H1 (cell line): ENCODE data around the gene HABP4.

Experiments used
- BRCA1 ChIP-seq: IDR thresholded peaks from 2 replicates; pipeline ENCODE4 v1.6.1; 2012; ENCODE audit warnings: low read depth, low read length, improper control_type of control experiment
- CTCF ChIP-seq, 3 experiments: IDR thresholded peaks; 1 replicate in 2 of 3; 2 replicates in 1 of 3; pipeline versions ENCODE4 v1.5.1 to v1.6.1; 2011; ENCODE audit warnings: low read length in 3 of 3, mild to moderate bottlenecking in 3 of 3, inconsistent platforms in 2 of 3, low read depth in 1 of 3, moderate library complexity in 1 of 3; ENCODE audit not compliant: insufficient read depth in 1 of 3; ENCODE audit errors: control extremely low read depth in 1 of 3
- KDM1A ChIP-seq: fragments of 200-600, 300-600 bp; sonication (generic); IDR thresholded peaks from 2 replicates; pipeline ENCODE4 v1.7.1; 2016; ENCODE audit warnings: mild to moderate bottlenecking, low read length, borderline replicate concordance
- MAFK ChIP-seq: IDR thresholded peaks from 2 replicates; pipeline ENCODE4 v1.6.1; 2012; ENCODE audit warnings: low read depth, mild to moderate bottlenecking, improper control_type of control experiment, low read length
- POLR2A ChIP-seq, 2 experiments: IDR thresholded peaks; 1 replicate in 1 of 2; 2 replicates in 1 of 2; pipeline ENCODE4 v1.6.1; 2011; ENCODE audit warnings: low read depth in 2 of 2, low read length in 2 of 2, mild to moderate bottlenecking in 2 of 2; ENCODE audit errors: control extremely low read depth in 1 of 2
- SP4 ChIP-seq: IDR thresholded peaks from 2 replicates; pipeline ENCODE4 v1.6.1; 2012; ENCODE audit warnings: low read length, inconsistent platforms

DNA sequence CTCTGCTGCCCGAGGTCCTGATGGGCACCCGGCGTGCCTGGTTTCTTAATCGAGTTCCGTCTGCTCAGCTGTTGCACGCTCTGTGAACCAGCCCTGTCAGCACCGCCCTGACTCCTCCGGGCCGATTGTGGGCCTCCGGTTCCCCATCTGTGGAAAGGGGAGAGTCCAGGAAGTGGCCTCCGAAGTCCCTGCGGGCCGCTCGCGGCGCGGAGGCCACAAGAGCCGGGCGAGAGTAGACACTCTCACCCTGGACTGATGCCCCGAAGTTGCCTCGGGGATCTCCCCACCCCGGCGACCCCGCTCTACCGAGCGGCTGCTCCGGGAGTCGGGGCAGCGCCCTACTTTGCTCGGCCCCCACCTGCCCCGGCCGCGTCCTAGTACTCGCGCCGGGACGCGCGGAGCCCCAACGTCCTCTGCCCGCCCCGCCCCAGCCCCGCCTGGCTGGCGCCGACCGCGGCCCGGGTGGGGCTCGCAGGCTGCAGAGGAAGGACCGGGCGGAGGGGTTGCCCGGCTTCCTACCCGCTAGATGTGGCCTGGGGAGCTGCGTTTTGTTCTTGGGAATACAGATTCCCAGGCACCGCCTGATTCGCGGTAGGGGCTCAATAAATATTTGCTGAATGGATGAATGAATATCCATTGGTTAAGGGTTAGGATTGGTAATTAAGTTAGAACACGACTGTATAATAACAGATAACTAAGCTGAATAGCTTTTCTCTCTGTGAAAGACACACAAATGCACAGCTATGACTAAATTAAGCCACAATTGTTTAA, 30.9 kb upstream of the HABP4 start:
- no peak for TF ChIP-seq CTCF (IDR thresholded peaks at IDR 0.05; ENCODE audit: control extremely low read depth in 1 of 3, insufficient read depth in 1 of 3, low read depth in 1 of 3, low read length in 3 of 3)
- no peak for TF ChIP-seq KDM1A
- no peak for TF ChIP-seq BRCA1
- 0 out of 2 replicates have a peak, but pooled peaks have one; percentile 6 for TF ChIP-seq SP4
- TF ChIP-seq MAFK, result no peak
- peak in 1 of 2 experiments; percentile 58; a peak in 2 of 3 replicates for TF ChIP-seq POLR2A (IDR thresholded peaks at IDR 0.05; ENCODE audit: control extremely low read depth in 1 of 2, low read depth in 2 of 2, low read length in 2 of 2)
